Bronchial epithelial cell (primary cell): ENCODE results near the gene PLA2G5. TPM values are rescaled to one million over a fixed set of nuclear protein-coding genes. Genes with fewer than 3 reads are reported as not detected.
"Not testable (repeated sequence)": the region's sequence is repeated elsewhere in the genome, so short reads cannot be mapped to it uniquely, and the experiment has no call there.

Experiments used
- DNase-seq: peaks from one replicate; pipeline ENCODE4 v3.0.0-alpha.2; 2010; ENCODE audit warnings: low read depth
- FAIRE-seq: peaks from 2 replicates; lab custom pipeline; 2011; peaks lifted over from hg19 to GRCh38; lab: Jason Lieb, UNC
- H3K27me3 ChIP-seq: 2 replicates; pipeline ENCODE4 v1.5.1; 2011; ENCODE audit warnings: low read length; ENCODE audit not compliant: control insufficient read depth, insufficient read depth
- H3K36me3 ChIP-seq: 2 replicates; pipeline ENCODE4 v1.5.1; 2011; ENCODE audit warnings: low read length; ENCODE audit not compliant: control insufficient read depth, insufficient read depth
- H3K4me3 ChIP-seq: 2 replicates; pipeline ENCODE4 v1.5.1; 2011; ENCODE audit warnings: mild to moderate bottlenecking, low read depth, low read length, control low read depth
- total RNA-seq: library from RNA; depleted of rRNA; stranded (reverse); fragments of >200 nt; gene quantifications from 2 replicates; pipeline ENCODE4 v1.2.1, GENCODE V29; 2014
- TF ChIP-seq, protein P1 (sequence below): IDR thresholded peaks from 2 replicates; pipeline ENCODE4 v1.5.1; 2011; ENCODE audit warnings: mild to moderate bottlenecking, moderate library complexity, low read length, control low read depth, inconsistent platforms; ENCODE audit not compliant: insufficient read depth, severe bottlenecking

Gene PLA2G5
- total RNA-seq, 1 donor from 2014 or later = not detected

DNA sequence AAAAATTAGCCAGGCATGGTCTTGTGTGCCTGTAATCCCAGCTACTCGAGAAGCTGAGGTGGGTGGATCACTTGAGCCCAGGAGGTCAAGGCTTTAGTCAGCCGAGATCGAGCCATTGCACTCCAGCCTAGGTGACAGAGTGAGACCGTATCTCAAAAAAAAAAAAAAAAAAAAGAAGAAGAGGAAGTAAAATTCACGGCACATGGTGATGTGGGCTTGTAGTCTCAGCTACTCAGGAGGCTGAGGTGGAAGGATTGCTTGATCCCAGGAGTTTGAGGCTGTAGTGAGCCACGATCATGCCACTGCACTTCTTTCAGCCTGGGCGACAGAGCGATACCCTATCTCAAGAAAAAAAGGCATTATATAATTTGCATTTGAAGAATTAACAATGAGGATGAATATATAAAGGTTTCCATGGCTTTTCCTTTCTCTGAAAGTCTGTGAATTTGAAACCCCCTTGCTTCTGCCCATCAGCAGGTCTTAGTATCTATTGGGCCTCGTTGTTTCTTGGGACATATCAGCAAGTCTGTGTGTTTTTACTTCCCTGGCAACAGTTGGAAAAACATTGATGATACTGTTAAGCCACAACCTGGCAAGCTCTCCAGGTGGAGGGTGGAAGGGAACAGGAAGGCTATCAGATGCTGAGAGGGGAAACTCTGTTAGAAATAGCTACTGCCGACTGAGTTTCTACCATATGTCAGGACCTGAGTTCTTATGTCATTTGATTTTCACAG, 53.9 kb downstream of the PLA2G5 start:
- peaks cover 4% of the 10 kb centered on the region for H3K27me3 ChIP-seq
- DNase-seq (peak; percentile 8), FAIRE-seq (no peak)
- no peak overlapping the region for H3K4me3 ChIP-seq
- TF ChIP-seq, protein P1, sequence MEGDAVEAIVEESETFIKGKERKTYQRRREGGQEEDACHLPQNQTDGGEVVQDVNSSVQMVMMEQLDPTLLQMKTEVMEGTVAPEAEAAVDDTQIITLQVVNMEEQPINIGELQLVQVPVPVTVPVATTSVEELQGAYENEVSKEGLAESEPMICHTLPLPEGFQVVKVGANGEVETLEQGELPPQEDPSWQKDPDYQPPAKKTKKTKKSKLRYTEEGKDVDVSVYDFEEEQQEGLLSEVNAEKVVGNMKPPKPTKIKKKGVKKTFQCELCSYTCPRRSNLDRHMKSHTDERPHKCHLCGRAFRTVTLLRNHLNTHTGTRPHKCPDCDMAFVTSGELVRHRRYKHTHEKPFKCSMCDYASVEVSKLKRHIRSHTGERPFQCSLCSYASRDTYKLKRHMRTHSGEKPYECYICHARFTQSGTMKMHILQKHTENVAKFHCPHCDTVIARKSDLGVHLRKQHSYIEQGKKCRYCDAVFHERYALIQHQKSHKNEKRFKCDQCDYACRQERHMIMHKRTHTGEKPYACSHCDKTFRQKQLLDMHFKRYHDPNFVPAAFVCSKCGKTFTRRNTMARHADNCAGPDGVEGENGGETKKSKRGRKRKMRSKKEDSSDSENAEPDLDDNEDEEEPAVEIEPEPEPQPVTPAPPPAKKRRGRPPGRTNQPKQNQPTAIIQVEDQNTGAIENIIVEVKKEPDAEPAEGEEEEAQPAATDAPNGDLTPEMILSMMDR = no peak
- no peaks in the 10 kb centered on the region for H3K36me3 ChIP-seq

DNA sequence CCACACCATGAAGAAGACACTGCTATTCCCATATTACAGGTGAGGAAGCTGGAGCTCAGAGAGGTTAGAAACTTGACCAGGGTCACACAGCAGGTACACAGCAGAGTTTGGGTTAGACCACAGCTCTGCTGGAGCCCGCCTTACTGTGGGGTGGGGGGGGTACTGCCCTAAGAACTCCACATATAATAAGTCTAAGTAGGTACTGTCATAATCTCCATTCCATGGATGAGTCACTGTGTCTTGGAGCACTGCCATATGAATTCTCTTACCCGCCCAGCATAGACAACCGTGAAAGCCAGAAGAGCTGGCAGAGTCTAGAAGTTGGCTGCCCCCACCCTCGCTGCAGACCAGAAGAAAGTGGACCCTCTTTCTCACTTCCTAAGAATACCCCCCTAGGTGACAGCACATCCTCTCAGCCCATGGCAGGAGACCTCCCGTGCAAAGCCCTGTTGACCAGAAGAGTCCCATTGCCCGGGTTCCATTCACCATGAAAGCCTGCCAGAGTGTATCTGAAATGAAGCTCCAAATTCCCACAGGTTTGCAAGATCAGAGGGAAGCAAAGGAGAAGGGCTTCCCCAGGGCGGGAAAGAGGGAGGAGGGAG, 54.6 kb downstream of the PLA2G5 start:
- Histone ChIP-seq H3K27me3 (peaks cover 4% of the 10 kb centered on the region), H3K36me3 (no peaks in the 10 kb centered on the region), H3K4me3 (no peak overlapping the region)
- DNase-seq (peak; percentile 86), FAIRE-seq (no peak)
- TF ChIP-seq, protein P1 = no peak

DNA sequence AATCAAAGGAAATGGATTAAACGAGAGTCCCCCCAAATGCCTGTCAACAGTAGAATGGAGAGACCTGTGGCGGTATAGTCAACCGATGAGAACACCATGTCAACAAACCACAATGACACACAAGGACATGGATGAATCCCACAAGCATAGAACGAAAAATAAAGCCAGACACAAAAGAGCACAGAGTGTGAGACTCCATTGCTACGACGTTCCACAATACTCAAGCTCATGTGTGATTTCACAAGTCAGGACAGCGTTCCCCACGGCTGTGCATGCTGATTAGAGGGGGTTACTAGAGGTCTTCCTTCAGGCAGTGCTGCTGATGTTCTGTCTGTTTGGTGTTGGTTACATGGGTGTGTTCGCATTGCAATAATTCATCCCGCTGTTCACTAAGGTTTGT, 55.1 kb downstream of the PLA2G5 start:
- Histone ChIP-seq H3K4me3 (no peak overlapping the region), H3K27me3 (peaks cover 4% of the 10 kb centered on the region), H3K36me3 (no peaks in the 10 kb centered on the region)
- TF ChIP-seq, protein P1 = no peak
- peak; percentile 83 for FAIRE-seq
- DNase-seq = no peak

GRCh38 chr1:20126041-20126805, 56.2 kb downstream of the PLA2G5 start:
- DNase-seq (no peak), FAIRE-seq (no peak)
- no peak overlapping the region for H3K4me3 ChIP-seq
- no peaks in the 10 kb centered on the region for H3K36me3 ChIP-seq
- TF ChIP-seq, protein P1 = no peak
- peaks cover 4% of the 10 kb centered on the region for H3K27me3 ChIP-seq

DNA sequence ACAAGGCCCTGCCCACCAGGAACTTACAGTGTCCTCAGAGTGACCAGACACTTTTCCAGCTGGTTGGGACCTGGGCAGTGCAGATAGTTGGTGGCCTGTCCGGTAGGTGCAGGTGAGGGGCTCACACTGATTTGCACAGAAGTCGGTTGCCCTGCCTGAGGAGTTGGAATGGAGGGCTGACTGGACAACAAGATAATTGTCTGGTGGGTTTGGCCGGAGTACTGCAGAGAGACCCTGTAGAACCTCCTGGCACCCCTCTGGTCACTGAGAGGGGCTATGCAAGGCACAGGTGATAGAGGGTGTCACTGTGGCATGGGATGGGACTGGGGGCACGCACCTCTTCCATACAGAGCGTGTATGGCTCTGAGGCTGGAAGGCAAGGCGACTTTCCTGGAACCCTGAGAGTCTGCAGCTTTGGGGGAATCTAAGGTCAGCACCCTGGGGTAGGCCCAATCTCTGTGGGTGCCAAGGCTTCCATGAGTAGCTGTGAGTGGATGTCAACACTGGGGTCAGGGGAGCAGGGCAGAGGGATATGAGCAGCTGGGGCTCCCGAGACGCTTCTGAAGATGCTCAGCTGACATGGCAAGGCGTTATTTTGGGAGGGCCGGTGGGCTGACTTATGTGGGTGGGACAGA, 56.9 kb downstream of the PLA2G5 start:
- TF ChIP-seq, protein P1 = no peak
- FAIRE-seq = no peak
- peaks cover 3% of the 10 kb centered on the region for H3K27me3 ChIP-seq
- H3K36me3 ChIP-seq = no peaks in the 10 kb centered on the region
- no peak for DNase-seq
- H3K4me3 ChIP-seq = no peak overlapping the region

GRCh38 chr1:20130518-20130917, 60.5 kb downstream of the PLA2G5 start:
- H3K27me3 ChIP-seq, DNase-seq, H3K36me3 ChIP-seq, H3K4me3 ChIP-seq, FAIRE-seq: not testable (repeated sequence)
